GM21737 (cell line): ENCODE results near the gene MOV10L1.

ENCODE experiments used
- ATAC-seq: cut with Tn5 transposase; IDR thresholded peaks from one replicate; pipeline ENCODE4 v1.9.1; 2021; ENCODE audit warnings: mild to moderate bottlenecking, moderate library complexity; ENCODE audit not compliant: unreplicated experiment

The MOV10L1 gene

DNA sequence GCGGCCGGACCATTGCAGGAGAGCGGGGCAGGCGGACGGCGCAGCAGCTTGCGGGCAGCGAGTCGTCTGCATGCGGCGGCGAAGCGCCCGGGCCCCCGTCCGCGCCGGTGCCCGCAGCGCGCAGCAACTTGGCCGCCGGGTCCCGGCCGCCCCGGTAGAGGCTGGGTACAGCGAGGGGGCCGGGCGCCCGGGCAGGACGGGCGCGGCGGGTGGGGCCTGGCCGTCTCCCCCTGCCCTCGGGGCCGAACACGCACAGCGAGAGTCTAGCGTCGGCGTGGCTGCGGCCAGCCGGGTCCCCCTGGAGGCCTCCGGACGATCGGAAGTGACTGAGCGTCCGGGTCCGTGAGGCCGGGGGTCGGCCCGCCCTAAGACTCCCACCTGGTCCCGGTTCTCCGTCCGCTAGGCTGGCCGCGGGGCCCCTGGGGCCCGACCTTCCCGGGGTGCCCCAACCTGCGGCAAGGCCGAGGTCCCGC is 95.1 kb downstream of the MOV10L1 start:
- ATAC-seq, result no peak

DNA sequence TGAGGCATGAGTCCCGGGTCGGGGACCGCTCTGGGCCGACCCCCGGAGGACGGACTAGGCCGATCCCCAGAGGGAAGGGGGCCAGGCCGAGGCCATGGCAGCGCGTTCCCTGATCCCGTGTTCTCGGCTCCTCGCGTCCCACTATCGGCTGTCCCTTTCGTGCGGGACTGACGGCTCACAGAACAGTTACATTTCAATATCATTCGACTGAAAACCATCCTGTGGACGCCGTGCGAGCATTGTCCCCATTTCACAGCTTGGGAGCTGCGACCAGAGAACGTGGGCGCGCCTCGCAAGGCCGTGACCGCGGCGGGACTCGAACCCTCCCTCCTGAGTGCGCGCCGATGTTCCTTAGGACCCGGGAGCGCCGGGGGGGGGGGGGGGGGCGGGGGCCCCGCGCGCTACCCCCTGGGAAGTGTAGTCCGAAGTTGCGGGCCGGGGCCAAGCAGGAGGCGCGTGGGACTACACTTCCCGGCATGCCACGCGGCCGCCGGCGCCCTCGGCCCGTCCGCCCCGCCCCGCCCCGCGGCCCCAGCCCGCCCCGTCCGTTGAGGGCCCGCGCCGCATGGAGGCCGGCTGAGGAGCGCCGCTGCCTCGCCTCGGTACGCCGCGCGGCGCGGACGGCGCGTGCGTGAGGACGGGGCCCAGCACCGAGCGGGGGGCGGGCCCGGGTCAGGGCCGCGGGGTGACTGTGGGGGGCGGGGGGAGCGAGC is 95.7 kb downstream of the MOV10L1 start, which contains the start of gene TRABD:
Gene TRABD (plus strand): TSS at position 539 of the 713 bp plus-strand sequence. CDS start 7,148 bp downstream, outside the sequence.
- peak; percentile 36 for ATAC-seq

DNA sequence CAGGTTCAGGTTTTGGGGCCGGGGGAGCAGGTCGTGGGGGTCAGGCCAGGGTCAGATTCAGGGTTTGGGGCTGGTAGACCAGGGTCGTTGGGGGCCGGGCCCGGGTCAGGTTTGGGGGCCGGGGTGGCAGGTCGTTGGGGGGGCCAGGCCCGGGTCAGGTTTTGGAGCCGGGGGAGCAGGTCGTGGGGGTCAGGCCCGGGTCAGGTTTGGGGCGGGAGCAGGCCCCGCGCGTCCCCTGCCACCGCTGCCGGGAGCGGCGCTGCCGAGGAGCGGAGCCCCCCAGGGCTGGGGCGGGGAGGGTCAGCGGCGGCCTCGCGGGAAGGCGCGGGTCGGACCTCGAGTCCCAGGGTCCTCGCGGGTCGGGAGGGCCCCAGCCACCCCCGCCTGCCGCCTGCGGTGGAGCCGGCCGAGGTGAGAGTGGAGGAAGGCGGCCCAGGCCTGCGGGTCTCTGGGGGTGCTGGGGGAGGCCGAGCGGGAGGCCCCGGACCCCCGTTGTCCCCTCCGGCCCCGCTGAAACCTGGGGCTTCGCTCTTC is 96.4 kb downstream of the MOV10L1 start:
- no peak for ATAC-seq

DNA sequence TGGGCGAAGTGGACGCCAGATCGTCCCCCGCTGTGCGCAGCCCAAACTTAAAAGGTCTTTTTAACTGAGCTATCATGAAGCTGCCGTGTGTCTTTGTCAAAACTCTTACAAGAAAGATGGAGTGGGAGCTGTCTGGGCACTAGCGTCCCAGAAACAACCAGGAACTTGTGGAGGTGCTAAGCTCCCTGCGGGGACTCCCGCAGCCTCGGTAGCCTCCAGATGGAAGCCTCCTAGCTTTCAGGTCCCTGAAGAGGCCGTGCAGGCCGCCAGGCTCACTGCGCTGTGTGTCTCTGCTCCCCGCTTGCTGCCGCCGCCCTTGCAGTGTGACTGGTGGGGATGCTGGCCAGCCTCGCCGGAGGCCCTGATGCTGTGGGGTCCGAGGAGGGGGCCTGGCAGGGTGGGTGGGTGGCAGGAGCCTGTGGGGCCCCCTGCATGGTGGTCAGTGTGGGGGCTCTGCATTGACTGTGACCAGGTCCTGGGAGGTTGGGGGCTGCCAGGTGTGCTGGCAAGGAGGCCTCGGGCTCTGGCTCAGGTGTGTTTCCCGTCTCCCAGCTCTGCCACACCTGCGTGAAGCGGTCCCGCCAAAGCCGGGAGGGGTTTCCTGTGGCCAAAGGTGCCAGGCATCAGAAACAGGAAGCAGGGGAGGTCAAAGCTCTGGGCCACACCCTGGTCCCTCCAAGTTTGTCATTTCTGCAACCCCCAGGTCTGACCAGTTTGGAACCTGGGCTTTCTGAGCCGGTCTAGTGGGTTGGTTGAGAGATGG is 97.1 kb downstream of the MOV10L1 start:
- ATAC-seq, result no peak

DNA sequence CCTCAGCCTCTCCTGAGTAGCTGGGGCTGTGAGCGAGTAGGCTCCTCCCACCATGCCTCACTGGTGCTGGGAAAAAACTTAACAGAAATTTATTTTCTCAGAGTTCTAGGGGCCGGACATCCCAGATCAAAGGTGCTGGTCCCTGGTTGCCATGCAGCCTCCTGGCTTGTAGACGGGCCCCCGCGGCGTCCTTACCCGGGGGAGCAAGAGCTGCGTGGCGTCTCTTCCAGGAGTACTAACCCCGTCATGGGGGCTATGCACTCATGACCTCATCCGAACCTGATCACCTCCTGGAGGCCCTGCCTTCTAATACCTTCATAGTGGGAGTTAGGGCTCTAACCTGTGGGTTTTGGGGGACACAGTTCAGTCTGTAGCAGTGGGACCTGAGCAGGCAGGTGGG is 98.5 kb downstream of the MOV10L1 start:
- no peak for ATAC-seq

DNA sequence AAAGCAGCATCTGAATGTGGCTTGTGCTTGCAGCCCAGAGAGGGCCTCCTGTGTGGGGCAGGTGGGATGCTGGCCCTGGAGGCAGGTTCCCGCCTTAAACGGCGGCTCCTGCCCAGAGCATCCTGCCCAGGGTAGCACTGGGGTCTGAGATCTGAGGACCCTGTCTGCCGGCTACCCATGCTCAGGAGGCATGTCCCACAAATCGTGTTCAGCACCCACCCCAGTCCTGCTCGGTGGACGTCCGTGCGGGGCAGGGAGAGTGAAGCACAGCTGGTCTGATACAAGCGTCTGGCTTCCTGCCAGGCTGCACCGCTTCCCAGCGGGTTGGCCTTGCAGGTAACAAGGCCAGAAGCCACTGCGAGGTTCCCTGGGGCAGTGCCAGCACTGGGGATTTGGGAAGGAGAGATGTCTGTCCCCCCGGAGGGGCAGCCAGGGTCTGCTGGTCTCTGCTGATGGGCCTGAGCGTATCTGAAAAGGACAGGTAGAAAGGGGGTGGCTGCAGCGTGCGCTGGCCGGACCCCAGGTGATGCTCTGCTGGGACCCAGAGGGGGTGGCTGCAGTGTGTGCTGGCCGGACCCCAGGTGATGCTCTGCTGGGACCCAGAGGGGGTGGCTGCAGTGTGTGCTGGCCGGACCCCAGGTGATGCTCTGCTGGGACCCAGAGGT is 99.5 kb downstream of the MOV10L1 start:
- ATAC-seq, result no peak

DNA sequence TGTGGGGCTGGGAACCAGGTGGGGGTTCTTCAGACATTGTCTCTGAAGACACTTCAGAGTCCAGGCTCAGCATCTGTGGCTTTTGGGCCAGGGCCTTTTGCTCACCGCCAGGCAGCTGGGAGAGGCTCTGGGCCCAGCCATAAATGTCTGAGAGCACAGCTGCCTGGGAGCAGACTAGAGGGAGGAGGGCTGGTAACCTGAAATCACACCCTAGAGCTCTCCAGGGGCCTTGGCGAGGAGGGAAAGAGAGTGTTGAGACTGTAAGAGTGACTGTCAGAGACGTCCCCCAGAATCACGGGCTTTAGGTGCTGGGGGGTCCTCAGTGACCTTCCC is 100.0 kb downstream of the MOV10L1 start:
- no peak for ATAC-seq

DNA sequence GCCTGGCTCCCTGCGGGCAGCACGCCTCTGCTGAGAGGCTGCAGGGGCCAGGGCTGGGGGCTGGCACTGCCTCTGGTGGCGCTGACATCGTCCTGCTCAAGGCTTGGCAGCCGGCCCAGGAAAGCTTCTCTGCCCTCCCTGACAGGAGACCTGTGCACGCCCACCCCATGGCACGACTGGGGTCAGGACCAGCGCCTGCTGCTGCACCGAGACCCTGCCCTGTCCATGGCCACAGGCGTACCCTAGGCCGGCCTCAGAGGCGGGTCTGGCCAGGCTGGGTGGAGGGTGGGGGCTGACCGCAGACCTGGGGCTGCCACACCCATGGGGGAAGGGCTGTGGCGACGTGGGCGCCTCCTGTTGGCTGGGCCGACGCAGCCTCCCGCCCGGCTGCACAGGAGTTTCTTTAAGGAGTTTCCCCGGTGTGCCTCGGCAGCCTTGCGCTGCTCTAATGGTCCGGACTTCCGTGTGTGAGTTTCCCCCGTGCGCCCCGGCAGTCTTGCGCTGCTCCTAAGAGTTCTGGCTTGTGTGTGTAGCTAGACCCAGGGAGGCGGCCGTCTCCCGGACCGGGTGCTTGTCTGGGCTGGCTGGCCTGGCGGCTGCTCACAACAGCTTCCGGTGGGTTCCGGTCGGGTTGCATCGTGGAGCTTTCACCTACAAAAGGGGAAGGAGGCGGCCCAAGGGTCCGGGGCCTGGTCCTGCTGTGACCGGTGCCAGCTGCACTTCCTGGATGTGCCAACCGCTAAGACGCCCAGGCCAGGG is 100.6 kb downstream of the MOV10L1 start:
- peak; percentile 32 for ATAC-seq

DNA sequence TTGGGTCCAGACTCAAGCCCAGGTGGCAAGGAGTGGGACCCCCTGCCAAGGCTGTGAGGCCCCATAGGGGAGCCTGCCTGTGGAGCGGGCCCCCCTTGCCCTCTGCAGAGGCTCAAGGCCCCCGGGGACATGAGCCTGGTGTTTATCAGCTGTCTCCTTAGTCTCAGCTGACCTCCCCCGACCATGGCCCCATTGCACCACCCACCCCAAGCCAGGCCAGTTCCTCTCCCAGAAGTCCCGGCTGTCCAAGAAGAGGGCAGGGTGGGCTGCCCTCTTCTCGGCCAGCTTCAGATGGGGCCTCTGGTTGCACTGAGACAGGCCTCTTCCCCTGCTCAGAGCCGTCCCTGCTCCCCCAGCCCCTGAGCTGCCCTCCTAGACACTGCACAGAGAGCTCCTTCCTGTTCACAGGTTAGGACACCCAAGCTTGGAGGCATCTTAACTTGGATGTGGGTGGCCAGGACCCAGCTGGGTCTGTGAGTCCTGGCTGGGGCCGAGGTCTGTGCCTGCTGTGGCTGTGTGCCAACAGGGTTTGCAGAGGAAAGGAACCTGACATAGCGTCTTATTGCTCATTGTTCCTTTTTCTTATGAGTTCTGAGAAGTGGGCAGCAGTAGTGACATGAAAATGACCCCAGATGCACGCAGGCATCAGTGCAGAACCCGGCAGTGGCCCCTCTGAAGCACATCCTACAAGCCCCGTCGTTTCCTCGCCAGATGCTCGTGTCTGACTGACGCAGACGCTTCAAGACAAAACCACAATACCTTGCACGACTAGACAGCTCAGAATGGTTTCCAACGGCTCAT is 101.3 kb downstream of the MOV10L1 start:
- ATAC-seq, result peak; percentile 28

DNA sequence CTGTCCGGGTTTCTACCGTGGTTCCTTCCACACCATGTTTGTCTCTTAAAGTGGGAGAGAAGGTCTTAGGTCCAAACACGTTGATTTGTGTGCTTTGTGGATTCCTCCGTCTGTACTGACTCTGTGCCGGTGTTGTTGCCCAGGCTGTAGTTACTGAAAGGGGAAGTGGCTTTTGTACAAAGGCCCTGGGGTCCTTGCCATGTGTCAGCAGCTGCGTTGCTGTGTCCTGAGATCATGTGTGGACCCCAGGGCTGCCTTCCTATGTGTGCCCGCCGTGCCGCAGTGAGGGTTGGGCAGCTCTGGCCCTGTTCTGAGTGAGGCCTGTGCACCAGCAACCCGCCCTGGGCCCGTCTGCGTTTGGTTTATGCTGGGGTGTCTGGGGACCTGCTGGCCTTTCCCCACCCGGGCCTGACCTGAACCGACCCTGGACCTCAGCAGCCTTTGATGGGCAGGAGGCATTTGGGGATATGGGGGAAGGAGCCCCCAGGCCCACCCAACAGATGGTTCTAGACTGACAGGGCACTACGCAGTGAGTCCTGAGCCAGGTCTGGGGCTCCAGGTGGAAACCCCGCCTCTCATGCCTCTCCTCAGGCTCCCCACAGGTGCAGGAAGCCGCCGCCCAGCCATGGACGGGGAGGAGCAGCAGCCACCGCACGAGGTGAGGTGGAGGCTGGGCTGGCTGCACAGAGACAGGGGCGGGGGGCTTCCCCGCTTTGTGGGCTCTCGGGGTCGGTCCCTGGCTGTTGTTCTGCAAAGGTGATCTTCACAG is 102.8 kb downstream of the MOV10L1 start:
- ATAC-seq, result no peak

DNA sequence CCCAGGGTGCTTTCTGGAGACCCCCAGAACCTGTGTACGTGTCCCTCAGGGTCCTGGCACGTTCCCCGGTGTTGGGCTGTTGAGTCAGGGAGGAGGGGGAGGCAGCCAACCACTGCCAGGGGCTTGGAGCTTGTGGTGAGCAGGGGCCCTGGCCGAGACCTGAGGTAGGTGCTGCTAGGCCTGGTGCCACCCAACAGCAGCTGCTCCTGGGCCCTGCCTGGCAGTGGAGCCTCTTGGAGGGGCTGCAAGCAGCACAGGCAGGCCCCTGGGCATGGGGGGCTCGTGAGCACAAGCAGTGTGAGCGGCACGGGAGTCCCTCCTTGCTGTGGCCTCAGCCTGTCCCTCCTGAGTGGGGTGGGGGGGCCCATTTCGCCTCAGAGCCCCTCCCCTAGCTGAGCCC is 103.8 kb downstream of the MOV10L1 start:
- no peak for ATAC-seq

DNA sequence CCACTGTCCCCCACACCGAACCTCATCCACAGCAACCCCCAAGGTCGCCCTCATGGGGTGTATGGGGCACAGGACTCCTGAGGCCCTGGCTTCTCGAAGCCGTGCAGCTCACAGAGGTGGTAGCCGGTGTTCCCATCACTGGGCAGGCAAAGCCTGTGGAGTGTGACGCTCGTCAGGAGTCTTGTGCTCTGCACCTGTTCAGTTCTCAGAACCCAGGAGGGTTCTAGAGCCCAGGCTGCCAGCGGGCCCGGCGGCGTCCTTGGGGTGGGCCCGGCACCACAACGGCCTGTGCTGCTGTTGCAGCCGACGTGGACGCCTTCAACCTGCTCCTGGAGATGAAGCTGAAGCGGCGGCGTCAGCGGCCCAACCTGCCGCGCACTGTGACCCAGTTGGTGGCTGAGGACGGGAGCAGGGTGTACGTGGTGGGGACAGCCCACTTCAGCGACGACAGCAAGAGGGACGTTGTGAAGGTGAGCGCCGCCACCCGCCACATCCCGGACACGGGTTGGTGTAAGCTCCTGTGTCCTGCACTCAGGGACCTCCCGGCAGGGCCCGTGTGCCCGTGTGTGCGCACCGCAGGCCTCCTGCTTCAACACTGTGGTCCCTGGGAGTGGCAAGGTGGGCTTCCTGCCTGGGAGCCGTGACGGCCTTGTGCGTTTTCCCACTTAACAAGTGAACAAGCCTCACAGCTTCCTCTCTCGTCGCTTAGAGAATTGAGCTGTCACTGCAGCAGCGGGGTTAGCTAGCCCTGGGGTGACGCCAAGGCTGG is 104.4 kb downstream of the MOV10L1 start:
- no peak for ATAC-seq

DNA sequence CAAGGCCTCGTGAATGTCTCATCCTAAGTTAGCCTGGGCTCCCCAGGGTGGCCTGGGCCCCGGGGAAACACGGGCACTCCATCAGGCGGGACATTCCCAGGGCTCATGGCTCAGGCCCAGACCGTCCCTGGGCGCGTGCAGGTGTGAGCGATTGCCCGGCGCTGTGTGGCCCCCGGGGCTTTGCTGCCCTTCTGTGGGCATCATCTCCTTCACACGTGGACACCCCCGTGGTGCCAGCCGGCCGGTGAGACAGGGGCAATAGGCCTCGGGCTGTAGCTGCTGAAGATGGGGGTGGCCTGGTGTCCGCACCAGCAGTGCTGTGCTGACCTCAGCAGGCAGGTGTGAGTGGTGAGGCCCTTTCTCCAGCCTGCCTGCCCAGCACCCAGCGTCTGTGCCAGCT is 106.5 kb downstream of the MOV10L1 start:
- ATAC-seq, result no peak

DNA sequence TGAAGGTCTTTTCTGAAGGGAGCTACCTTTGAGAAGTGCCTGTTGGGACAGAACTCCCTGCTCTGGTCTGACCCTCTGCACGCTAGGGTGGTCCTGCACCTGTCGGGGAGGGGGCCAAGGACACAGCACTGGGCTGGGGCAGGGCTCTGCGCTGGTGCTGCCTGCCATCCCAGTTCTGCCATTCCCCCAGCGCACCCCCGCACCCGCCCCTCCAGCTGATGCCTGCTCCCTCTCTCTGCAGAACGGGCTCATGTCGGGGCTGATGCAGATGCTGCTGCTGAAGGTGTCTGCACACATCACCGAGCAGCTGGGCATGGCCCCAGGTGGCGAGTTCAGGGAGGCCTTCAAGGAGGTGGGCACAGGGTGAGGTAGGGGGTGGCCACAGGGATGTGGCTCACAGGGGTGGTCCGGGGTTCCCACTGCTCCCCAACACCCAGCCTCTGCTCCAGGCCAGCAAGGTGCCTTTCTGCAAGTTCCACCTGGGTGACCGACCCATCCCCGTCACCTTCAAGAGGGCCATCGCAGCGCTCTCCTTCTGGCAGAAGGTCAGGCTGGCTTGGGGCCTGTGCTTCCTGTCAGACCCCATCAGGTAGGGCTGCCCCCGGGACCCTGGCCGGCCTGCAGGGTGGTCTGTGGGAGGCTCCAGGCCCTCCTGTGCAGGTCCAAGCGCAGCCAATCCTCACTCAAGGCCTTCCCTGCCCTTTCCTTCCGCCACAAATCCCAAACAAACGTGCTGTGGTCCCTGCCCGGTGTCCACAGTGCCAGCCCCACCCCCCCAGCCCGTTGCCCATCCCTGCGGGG is 107.4 kb downstream of the MOV10L1 start:
- ATAC-seq, result no peak

DNA sequence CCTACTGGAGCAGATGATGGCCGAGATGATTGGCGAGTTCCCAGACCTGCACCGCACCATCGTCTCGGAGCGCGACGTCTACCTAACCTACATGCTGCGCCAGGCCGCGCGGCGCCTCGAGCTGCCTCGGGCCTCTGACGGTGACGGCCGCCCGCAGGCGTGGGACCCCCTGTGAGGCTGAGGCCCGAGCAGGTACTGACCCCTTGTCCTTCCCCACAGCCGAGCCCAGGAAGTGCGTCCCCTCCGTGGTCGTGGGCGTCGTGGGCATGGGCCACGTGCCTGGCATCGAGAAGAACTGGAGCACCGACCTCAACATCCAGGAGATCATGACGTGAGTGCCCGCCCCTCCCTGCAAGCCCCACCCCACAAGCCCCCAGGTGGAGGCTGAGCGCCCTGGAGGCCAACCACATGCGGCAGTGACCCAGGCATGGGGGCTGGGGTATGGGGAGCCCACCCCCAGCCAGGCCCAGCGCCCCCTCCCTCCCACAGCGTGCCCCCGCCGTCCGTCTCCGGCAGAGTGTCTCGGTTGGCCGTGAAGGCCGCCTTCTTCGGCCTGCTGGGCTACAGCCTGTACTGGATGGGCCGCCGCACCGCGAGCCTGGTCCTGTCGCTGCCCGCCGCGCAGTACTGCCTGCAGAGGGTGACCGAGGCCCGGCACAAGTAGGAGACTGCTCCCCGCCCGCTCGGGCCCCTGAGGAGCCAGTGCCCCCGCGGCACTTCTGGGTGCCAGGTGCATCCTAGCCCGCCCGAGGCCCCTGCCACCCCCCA is 108.2 kb downstream of the MOV10L1 start:
- no peak for ATAC-seq

DNA sequence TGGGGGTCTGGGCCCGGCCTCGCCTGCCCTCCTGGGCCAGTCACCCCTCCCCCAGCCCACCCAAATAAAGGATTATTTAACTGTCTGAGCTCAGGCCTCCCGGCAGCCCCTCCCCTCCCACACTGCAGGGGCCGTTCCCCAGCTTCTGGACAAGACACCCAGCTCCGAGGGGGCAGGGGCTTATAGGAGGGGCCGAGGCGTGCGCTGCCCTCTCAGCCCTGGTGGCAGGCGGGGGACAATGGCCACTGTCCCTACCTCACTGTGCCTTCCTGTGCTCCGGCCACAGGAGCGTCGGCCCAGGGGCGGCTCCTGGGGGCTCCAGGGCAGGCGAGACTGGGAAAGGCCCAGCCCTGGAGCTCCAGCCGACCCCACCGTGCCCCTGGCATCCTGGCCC is 108.8 kb downstream of the MOV10L1 start:
- no peak for ATAC-seq

DNA sequence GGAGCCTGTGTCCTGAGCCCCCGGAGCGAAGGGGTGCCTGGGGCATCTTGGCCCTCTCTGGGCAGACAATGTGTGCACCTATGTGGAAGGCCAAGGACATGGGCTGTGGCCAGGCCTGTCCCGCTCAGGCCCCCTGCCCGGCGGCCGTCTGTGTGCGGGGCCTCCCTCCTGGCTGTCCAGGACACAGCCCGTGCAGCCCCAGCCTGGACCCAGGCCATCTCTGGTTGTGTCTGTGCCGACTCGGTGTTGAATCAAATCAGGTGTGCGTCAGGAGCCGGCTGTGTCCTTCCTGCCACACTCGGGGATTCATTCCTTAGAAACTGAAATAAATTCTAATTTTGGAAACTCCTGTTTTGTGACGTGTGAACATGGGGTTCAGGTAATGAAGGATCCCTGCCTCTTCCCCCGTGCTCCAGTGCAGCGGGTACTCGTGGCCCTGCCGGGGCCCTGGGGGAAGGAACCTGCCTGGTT is 109.5 kb downstream of the MOV10L1 start:
- ATAC-seq, result no peak
